CD8-positive, alpha-beta memory T cell (primary cell): Measurements from ENCODE around the gene EXOSC7. TPM values are rescaled to one million over a fixed set of nuclear protein-coding genes. Genes with fewer than 3 reads are reported as not detected.

Experiments used
- CTCF ChIA-PET: fragments of 350-600 bp; sonication (Branson Sonifier 250); formaldehyde crosslinking; loops from one replicate; lab custom pipeline; 2021; ENCODE audit warnings: antibody characterized with exemption; lab: Charles Lee
- POLR2A ChIA-PET: fragments of 350-600 bp; sonication (Branson Sonifier 250); formaldehyde crosslinking; loops from one replicate; lab custom pipeline; 2021; ENCODE audit warnings: antibody characterized with exemption; lab: Charles Lee
- DNase-seq, 5 donors: peaks; one replicate each; pipeline versions ENCODE4 v3.0.0 to v3.0.0-alpha.2; 2020 to 2022; ENCODE audit warnings: mixed read lengths in 1 of 5
- H3K27ac ChIP-seq: one replicate; pipeline ENCODE4 v1.7.0; 2013; ENCODE audit warnings: low read depth, mild to moderate bottlenecking, low read length, moderate library complexity
- H3K27me3 ChIP-seq: 2 replicates; pipeline ENCODE4 v1.7.0; 2013; ENCODE audit warnings: low read length, mild to moderate bottlenecking; ENCODE audit not compliant: insufficient read depth, poor library complexity, severe bottlenecking
- H3K36me3 ChIP-seq: 2 replicates; pipeline ENCODE4 v1.7.0; 2013; ENCODE audit warnings: mild to moderate bottlenecking, low read length, moderate library complexity; ENCODE audit not compliant: insufficient read depth
- H3K4me1 ChIP-seq: 2 replicates; pipeline ENCODE4 v1.7.0; 2013; ENCODE audit warnings: mild to moderate bottlenecking, low read length, moderate library complexity; ENCODE audit not compliant: insufficient read depth
- H3K4me3 ChIP-seq: 2 replicates; pipeline ENCODE4 v1.7.0; 2013; ENCODE audit warnings: mild to moderate bottlenecking, low read length
- H3K9me3 ChIP-seq: 2 replicates; pipeline ENCODE4 v1.7.0; 2013; ENCODE audit warnings: mild to moderate bottlenecking, low read length
- H3K27ac Mint-ChIP-seq, 8 donors: one replicate each; pipeline ENCODE4 v1.8.0; 2020 to 2021; ENCODE audit warnings: mixed read lengths in 8 of 8, mild to moderate bottlenecking in 6 of 8, inconsistent platforms in 3 of 8, moderate library complexity in 3 of 8
- H3K27me3 Mint-ChIP-seq, 2 donors: one replicate each; pipeline ENCODE4 v1.8.0; 2020 to 2021; ENCODE audit warnings: mixed read lengths in 2 of 2, mild to moderate bottlenecking in 1 of 2, moderate library complexity in 1 of 2
- H3K36me3 Mint-ChIP-seq, 3 donors: one replicate each; pipeline ENCODE4 v1.8.0; 2020 to 2021; ENCODE audit warnings: mixed read lengths in 3 of 3, inconsistent platforms in 1 of 3, mild to moderate bottlenecking in 1 of 3
- H3K4me1 Mint-ChIP-seq, 3 donors: one replicate each; pipeline ENCODE4 v1.8.0; 2020 to 2021; ENCODE audit warnings: mixed read lengths in 3 of 3, inconsistent platforms in 1 of 3, mild to moderate bottlenecking in 1 of 3
- H3K4me3 Mint-ChIP-seq, 7 donors: one replicate each; pipeline ENCODE4 v1.8.0; 2020 to 2021; ENCODE audit warnings: mixed read lengths in 7 of 7, mild to moderate bottlenecking in 6 of 7, moderate library complexity in 4 of 7, inconsistent platforms in 2 of 7
- H3K9me3 Mint-ChIP-seq, 5 donors: one replicate each; pipeline ENCODE4 v1.8.0; 2020 to 2022; ENCODE audit warnings: mixed read lengths in 5 of 5, mild to moderate bottlenecking in 3 of 5, moderate library complexity in 2 of 5, inconsistent platforms in 1 of 5
- polyA plus RNA-seq: library from polyadenylated mRNA; unstranded; fragments of 300-500 nt; fragmentation: Illumina TruSeq; gene quantifications from one replicate; pipeline ENCODE4 v1.2.3, GENCODE V29; 2021
- total RNA-seq, 2 experiments: library from RNA; stranded (reverse); gene quantifications; one replicate each; pipeline ENCODE4 v1.2.3, GENCODE V29; 2021

EXOSC7 gene
- total and polyA plus RNA-seq, 3 experiments from 2014 or later: 42.1 to 89.6 (median 86.4) TPM

DNA sequence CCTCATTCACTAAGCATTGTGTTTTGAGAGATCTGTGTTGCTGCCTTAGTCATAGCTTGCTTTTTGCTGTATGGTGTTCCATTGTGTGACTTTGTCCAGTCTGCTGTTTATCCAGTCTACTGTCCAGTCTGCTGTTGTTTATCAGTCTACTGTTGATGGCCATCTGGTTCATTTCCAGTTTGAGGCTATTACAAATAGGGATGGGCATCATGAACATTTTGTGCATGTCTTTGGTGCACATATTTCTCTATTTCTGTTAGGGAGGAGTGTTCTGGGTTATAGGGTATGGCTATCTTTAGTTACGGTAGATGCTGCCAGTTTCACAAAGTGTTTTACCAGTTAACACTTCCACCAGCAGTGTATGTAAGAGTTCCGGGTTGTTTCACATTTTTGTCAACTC lies 27.8 kb downstream of the EXOSC7 start:
- Histone ChIP-seq H3K27me3 (no peaks in the 10 kb centered on the region), H3K36me3 (peaks cover 10% of the 10 kb centered on the region), H3K4me1 (peaks cover 16% of the 10 kb centered on the region), H3K27ac (no peak overlapping the region), H3K4me3 (no peak overlapping the region), H3K9me3 (no peaks in the 10 kb centered on the region)
- Mint-ChIP-seq H3K4me3 (no peak overlapping the region), H3K9me3 (peaks cover 0 to 4% (median 0%) of the 10 kb centered on the region in 5 donors), H3K27me3 (no peaks in the 10 kb centered on the region), H3K27ac (peak overlapping the region in 6 of 8 donors; percentile 3 to 72 (median 25)), H3K4me1 (peaks cover 8 to 29% (median 22%) of the 10 kb centered on the region in 3 donors), H3K36me3 (peaks cover 15 to 85% (median 32%) of the 10 kb centered on the region in 3 donors)
- POLR2A ChIA-PET: no interaction called here
- no peak for DNase-seq
- CTCF ChIA-PET: no interaction called here

DNA sequence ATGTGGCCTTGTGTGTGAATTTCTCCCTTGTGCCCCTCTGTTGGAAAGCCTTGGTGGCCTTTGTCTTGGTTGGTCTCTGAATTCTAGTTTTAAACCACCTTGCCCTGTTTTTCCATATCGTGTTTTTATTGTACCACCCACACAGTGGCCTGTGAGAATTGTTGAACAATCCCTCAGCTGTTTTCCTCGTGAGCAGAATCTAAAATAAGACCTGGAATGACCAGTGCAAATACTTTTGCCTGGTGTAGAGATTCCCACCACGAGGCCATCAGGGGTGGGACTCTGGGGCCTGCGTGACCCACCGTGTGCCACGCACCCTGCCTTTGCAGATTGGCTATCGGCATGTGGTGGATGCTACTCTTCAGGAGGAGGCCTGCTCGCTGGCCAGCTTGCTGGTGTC lies 31.0 kb downstream of the EXOSC7 start:
- DNase-seq: no peak
- no peaks in the 10 kb centered on the region for H3K27me3 Mint-ChIP-seq
- Histone ChIP-seq H3K36me3 (peaks cover 18% of the 10 kb centered on the region), H3K27ac (no peak overlapping the region), H3K4me1 (peaks cover 16% of the 10 kb centered on the region), H3K27me3 (no peaks in the 10 kb centered on the region), H3K9me3 (no peaks in the 10 kb centered on the region), H3K4me3 (no peak overlapping the region)
- H3K9me3 Mint-ChIP-seq: peaks cover 0 to 4% (median 0%) of the 10 kb centered on the region in 5 donors
- ChIA-PET CTCF (interaction anchor here (1.1 kb wide), 1 partner anchor 15 kb away, joined by 3 read pairs; no protein-coding TSS in a partner anchor), POLR2A (no interaction called here)
- peaks cover 15 to 80% (median 24%) of the 10 kb centered on the region in 3 donors for H3K36me3 Mint-ChIP-seq
- peaks cover 8 to 29% (median 22%) of the 10 kb centered on the region in 3 donors for H3K4me1 Mint-ChIP-seq
- H3K4me3 Mint-ChIP-seq: peak overlapping the region in 1 of 7 donors; percentile 7
- H3K27ac Mint-ChIP-seq: peak overlapping the region in 1 of 8 donors; percentile 23

DNA sequence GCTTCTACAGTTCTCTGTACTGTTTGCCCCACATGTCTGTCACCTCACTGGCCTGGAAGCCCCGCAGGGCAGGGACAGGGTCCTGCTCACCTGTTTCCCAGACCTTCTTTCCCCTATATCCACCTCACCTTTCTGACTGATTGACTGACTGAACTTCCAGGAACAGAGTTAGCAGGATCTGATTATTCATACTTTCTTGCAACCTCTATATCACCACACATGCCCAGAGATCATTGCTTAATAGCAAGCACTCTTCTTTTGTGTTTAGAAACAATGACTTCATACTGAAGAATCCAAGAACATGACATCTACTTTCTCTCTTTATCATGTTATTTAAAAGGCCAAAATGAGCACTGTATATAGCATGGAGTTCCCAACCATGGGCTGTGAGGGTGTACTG lies 32.1 kb downstream of the EXOSC7 start:
- no peak for DNase-seq
- Histone ChIP-seq H3K27me3 (no peaks in the 10 kb centered on the region), H3K4me1 (peaks cover 16% of the 10 kb centered on the region), H3K36me3 (peaks cover 27% of the 10 kb centered on the region), H3K27ac (no peak overlapping the region), H3K4me3 (no peak overlapping the region), H3K9me3 (no peaks in the 10 kb centered on the region)
- Mint-ChIP-seq H3K36me3 (peaks cover 15 to 80% (median 29%) of the 10 kb centered on the region in 3 donors), H3K27me3 (no peaks in the 10 kb centered on the region), H3K4me1 (peaks cover 8 to 29% (median 22%) of the 10 kb centered on the region in 3 donors), H3K27ac (peak overlapping the region in 1 of 8 donors; percentile 40), H3K4me3 (no peak overlapping the region), H3K9me3 (peaks cover 0 to 4% (median 0%) of the 10 kb centered on the region in 5 donors)
- ChIA-PET CTCF (interaction anchor here (1.1 kb wide), 1 partner anchor 16 kb away, joined by 3 read pairs; no protein-coding TSS in a partner anchor), POLR2A (no interaction called here)

DNA sequence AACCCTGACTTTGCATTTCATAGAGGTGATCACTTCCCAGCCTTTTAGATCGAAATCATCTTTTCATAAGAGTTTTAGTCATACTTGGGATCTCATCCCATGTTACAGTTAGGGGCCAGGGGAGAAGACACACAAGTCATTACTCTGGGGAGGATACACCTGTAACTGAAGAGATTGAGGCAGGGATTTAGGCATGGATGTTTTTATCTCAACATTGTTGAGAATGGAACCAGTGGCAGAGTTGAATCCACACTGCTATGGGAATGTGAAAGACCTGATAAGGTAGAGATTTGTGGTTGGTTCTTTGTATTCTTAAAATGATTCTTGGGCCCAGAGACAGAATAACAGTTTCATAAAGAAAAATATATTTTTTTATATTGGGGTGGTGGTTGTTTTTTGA lies 33.8 kb downstream of the EXOSC7 start:
- no peaks in the 10 kb centered on the region for H3K27me3 ChIP-seq
- no peak overlapping the region for H3K27ac Mint-ChIP-seq
- CTCF ChIA-PET: no interaction called here
- H3K27ac ChIP-seq: no peak overlapping the region
- POLR2A ChIA-PET: no interaction called here
- no peaks in the 10 kb centered on the region for H3K27me3 Mint-ChIP-seq
- H3K4me1 Mint-ChIP-seq: peaks cover 8 to 21% (median 16%) of the 10 kb centered on the region in 3 donors
- H3K9me3 ChIP-seq: no peaks in the 10 kb centered on the region
- DNase-seq: no peak
- H3K9me3 Mint-ChIP-seq: peaks cover 0 to under 1% (median 0%) of the 10 kb centered on the region in 5 donors
- H3K4me1 ChIP-seq: peaks cover 16% of the 10 kb centered on the region
- no peak overlapping the region for H3K4me3 Mint-ChIP-seq
- H3K36me3 ChIP-seq: peaks cover 27% of the 10 kb centered on the region
- peaks cover 17 to 76% (median 20%) of the 10 kb centered on the region in 3 donors for H3K36me3 Mint-ChIP-seq
- no peak overlapping the region for H3K4me3 ChIP-seq

DNA sequence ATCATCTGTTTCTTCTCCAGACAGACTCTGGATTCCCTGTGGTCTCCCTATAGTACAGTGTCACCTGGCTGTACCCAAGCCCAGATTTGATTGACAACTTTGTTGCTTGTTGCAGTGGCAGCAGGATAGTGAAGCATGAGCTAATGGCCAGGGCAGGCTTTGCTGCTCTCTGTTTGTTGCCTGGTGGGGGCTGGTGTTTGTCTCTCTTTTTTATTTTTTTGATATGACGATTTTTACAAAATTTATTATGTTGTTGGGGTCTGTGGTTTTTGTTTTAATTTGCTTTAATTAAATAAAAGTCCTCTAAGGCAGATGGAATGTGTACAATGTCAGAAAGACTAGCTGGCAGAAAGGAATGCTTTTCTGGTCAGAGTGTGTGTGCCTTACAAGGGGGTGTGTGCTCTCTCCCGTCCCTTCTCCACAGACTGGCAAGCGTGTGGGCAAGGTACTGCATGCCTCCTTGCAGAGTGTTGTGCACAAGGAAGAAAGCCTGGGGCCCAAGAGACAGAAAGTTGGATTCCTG lies 34.8 kb downstream of the EXOSC7 start:
- no peaks in the 10 kb centered on the region for H3K27me3 Mint-ChIP-seq
- peaks cover 7 to 71% (median 15%) of the 10 kb centered on the region in 3 donors for H3K36me3 Mint-ChIP-seq
- no peaks in the 10 kb centered on the region for H3K9me3 Mint-ChIP-seq
- no peak overlapping the region for H3K27ac ChIP-seq
- H3K27me3 ChIP-seq: no peaks in the 10 kb centered on the region
- POLR2A ChIA-PET: no interaction called here
- DNase-seq: no peak
- CTCF ChIA-PET: no interaction called here
- H3K9me3 ChIP-seq: no peaks in the 10 kb centered on the region
- peak overlapping the region in 1 of 8 donors; percentile 51 for H3K27ac Mint-ChIP-seq
- H3K4me3 Mint-ChIP-seq: no peak overlapping the region
- no peak overlapping the region for H3K4me3 ChIP-seq
- peaks cover 27% of the 10 kb centered on the region for H3K36me3 ChIP-seq
- H3K4me1 Mint-ChIP-seq: peaks cover 0 to 11% (median 6%) of the 10 kb centered on the region in 3 donors
- H3K4me1 ChIP-seq: peaks cover 8% of the 10 kb centered on the region

DNA sequence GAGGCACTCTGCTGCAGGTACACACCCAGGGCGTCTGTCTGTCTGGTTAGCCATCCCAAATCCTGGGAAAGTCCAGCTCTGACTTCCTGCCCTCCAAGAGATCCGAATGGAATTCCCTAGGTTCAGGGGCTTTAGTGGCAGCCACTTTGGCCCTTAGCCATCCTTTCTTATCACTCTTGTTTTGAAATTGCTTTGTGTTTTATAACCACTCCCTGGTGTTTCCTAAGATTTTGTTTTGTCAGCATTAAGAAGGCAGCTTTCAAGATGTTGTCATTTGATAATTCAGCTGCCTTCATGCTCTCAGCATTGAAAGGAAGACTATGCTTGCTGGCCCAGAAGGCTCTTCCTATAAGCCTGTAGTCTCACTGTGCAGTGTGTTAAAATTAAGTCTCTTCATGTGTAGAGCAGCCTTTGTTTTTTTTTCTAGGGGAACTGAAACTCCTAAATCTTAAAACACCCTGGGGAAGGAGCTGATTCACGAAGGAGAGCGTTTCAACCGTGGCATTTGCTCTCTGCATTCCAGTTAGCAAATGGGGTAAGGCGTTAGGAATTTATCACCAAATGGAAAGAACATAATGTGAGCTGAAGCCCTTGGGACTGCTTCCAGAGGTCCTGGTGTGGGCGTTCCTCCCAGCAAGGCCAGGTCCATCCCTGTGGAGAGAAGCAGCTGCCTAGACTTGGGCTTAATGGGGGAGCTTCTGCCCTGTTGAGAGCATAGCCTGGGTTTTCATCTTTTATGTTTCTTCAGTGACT lies 35.9 kb downstream of the EXOSC7 start:
- Mint-ChIP-seq H3K4me1 (peaks cover 0 to 7% (median 2%) of the 10 kb centered on the region in 3 donors), H3K27me3 (no peaks in the 10 kb centered on the region), H3K27ac (no peak overlapping the region), H3K36me3 (peaks cover 7 to 71% (median 23%) of the 10 kb centered on the region in 3 donors), H3K9me3 (no peaks in the 10 kb centered on the region), H3K4me3 (no peak overlapping the region)
- POLR2A ChIA-PET: no interaction called here
- peaks cover 6% of the 10 kb centered on the region for H3K4me1 ChIP-seq
- H3K9me3 ChIP-seq: no peaks in the 10 kb centered on the region
- DNase-seq: no peak
- no peaks in the 10 kb centered on the region for H3K27me3 ChIP-seq
- CTCF ChIA-PET: interaction anchor here (2.1 kb wide), 1 partner anchor 20 kb away, joined by 4 read pairs; no protein-coding TSS in a partner anchor
- H3K4me3 ChIP-seq: no peak overlapping the region
- H3K27ac ChIP-seq: no peak overlapping the region
- peaks cover 26% of the 10 kb centered on the region for H3K36me3 ChIP-seq

DNA sequence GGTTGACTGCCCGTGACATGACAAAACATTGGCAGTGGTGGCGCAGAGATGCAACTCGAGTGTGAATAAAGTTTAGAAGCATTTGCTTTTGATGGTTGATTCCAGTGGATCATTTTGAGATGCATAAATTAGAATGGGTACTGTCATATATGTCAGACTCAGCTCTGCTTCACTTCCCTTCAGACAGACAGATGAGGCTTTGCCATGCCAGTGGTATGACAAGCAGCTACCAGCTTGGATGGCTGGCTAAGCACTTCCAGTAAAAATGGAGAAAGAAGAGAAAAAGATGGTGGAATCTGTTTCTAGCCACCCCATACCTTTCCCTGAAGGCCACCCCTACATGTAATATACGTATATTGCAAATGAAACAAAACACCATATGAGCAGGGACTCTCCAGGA lies 36.5 kb downstream of the EXOSC7 start:
- Mint-ChIP-seq H3K4me1 (peaks cover 0 to 5% (median 0%) of the 10 kb centered on the region in 3 donors), H3K27ac (no peak overlapping the region), H3K4me3 (no peak overlapping the region), H3K27me3 (no peaks in the 10 kb centered on the region), H3K36me3 (peaks cover 7 to 65% (median 25%) of the 10 kb centered on the region in 3 donors), H3K9me3 (no peaks in the 10 kb centered on the region)
- Histone ChIP-seq H3K36me3 (peaks cover 24% of the 10 kb centered on the region), H3K27ac (no peak overlapping the region), H3K4me1 (no peaks in the 10 kb centered on the region), H3K27me3 (no peaks in the 10 kb centered on the region), H3K4me3 (no peak overlapping the region), H3K9me3 (no peaks in the 10 kb centered on the region)
- ChIA-PET POLR2A (no interaction called here), CTCF (interaction anchor here (1.1 to 2.1 kb wide), 2 partner anchors 20 to 25 kb away, joined by 3 to 4 read pairs; no protein-coding TSS in a partner anchor)
- no peak for DNase-seq

DNA sequence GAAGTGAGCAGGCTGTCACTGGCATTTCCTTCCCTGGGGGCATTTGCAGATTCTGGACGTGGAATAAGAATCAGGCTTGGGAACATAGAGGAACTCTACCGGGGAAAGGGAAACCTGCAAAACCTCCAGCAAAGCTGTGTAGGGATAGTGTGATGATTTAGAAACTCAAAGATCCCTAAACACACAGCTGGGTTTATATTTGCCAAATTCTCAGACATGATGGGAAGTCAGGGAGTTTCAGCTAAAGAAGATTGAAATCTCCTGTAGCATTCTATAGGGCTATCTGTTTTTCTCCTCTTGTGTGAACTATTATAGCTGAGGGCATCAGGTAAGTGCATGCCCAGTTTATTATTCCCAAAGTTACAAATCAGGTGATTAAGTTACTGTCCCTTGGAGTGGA lies 40.9 kb downstream of the EXOSC7 start:
- H3K9me3 Mint-ChIP-seq: no peaks in the 10 kb centered on the region
- H3K36me3 Mint-ChIP-seq: peaks cover 3 to 33% (median 23%) of the 10 kb centered on the region in 3 donors
- Histone ChIP-seq H3K4me1 (peaks cover 12% of the 10 kb centered on the region), H3K27me3 (no peaks in the 10 kb centered on the region), H3K36me3 (peaks cover 10% of the 10 kb centered on the region), H3K4me3 (no peak overlapping the region), H3K27ac (no peak overlapping the region), H3K9me3 (no peaks in the 10 kb centered on the region)
- POLR2A ChIA-PET: no interaction called here
- no peak overlapping the region for H3K27ac Mint-ChIP-seq
- H3K4me3 Mint-ChIP-seq: no peak overlapping the region
- DNase-seq: no peak
- H3K4me1 Mint-ChIP-seq: peaks cover 10 to 14% (median 11%) of the 10 kb centered on the region in 3 donors
- CTCF ChIA-PET: no interaction called here
- H3K27me3 Mint-ChIP-seq: no peaks in the 10 kb centered on the region
